GM20000 (cell line): ENCODE results near the gene HSPA1A.

Source experiments
- DNase-seq: peaks from one replicate; pipeline ENCODE4 v3.0.0; 2012; ENCODE audit warnings: low spot score
- CTCF ChIP-seq: IDR thresholded peaks from 2 replicates; pipeline ENCODE4 v1.5.1; 2012; ENCODE audit warnings: mild to moderate bottlenecking, control low read depth; ENCODE audit errors: extremely low read depth, missing control alignments

HSPA1A gene

GRCh38 chr6:31778193-31778592 is 37.1 kb upstream of the HSPA1A start:
- TF ChIP-seq CTCF: no peak
- DNase-seq: no peak

GRCh38 chr6:31778999-31779885 is 36.1 kb upstream of the HSPA1A start:
- DNase-seq: no peak
- no peak for TF ChIP-seq CTCF

- DNase-seq: no peak
- TF ChIP-seq CTCF: no peak
Measured at GRCh38 chr6:31779908-31780307, 35.4 kb upstream of the HSPA1A start.

- DNase-seq: no peak
- no peak for TF ChIP-seq CTCF
Measured at GRCh38 chr6:31780507-31781243, 34.7 kb upstream of the HSPA1A start.

GRCh38 chr6:31781244-31782125 is 33.9 kb upstream of the HSPA1A start:
- TF ChIP-seq CTCF: no peak
- DNase-seq: no peak

GRCh38 chr6:31782126-31782855 is 33.1 kb upstream of the HSPA1A start:
- DNase-seq: no peak
- TF ChIP-seq CTCF: no peak
